Keratinocyte (primary cell): Measurements from ENCODE around the gene TDRD6. TPM values are rescaled to one million over a fixed set of nuclear protein-coding genes. Genes with fewer than 3 reads are reported as not detected.
A peak's percentile ranks its signal among the peaks of the same experiment; 100 is the strongest.

Source experiments
- DNase-seq: peaks from one replicate; pipeline ENCODE4 v3.0.0-alpha.2; 2011; ENCODE audit warnings: low read depth, missing footprints, low spot score
- FAIRE-seq: peaks from 2 replicates; lab custom pipeline; 2011; peaks lifted over from hg19 to GRCh38; lab: Jason Lieb, UNC
- H2AFZ ChIP-seq: 2 replicates; pipeline ENCODE4 v1.6.0; 2012; ENCODE audit warnings: low read length, control low read depth, inconsistent platforms; ENCODE audit not compliant: control insufficient read depth
- H3K27ac ChIP-seq: 2 replicates; pipeline ENCODE4 v1.5.1; 2011; ENCODE audit warnings: low read length; ENCODE audit not compliant: control insufficient read depth, insufficient read depth
- H3K27me3 ChIP-seq: 3 replicates; pipeline ENCODE4 v1.6.0; 2011; ENCODE audit warnings: low read length; ENCODE audit not compliant: control insufficient read depth, insufficient read depth; ENCODE audit errors: extremely low read depth
- H3K36me3 ChIP-seq, 2 experiments: 2 replicates in 1 of 2; 3 replicates in 1 of 2; pipeline ENCODE4 v1.5.1; 2011; ENCODE audit warnings: low read length in 2 of 2, mild to moderate bottlenecking in 1 of 2; ENCODE audit not compliant: control insufficient read depth in 2 of 2, insufficient read depth in 2 of 2; ENCODE audit errors: extremely low read depth in 1 of 2
- H3K4me1 ChIP-seq: 3 replicates; pipeline ENCODE4 v1.5.1; 2011; ENCODE audit warnings: low read length; ENCODE audit not compliant: control insufficient read depth, insufficient read depth; ENCODE audit errors: extremely low read depth
- H3K4me2 ChIP-seq: 3 replicates; pipeline ENCODE4 v1.6.0; 2011; ENCODE audit warnings: low read depth, low read length; ENCODE audit not compliant: control insufficient read depth, insufficient read depth; ENCODE audit errors: extremely low read depth
- H3K4me3 ChIP-seq, 3 experiments: fragments of 200-600 bp in 1 of 3; sonication (generic) in 1 of 3; 2 replicates in 2 of 3; 3 replicates in 1 of 3; pipeline ENCODE4 v1.5.1; 2011 to 2016; ENCODE audit warnings: low read length in 3 of 3, mild to moderate bottlenecking in 3 of 3, control low read depth in 2 of 3, inconsistent platforms in 1 of 3, low read depth in 1 of 3, mixed read lengths in 1 of 3, mixed run types in 1 of 3, moderate library complexity in 1 of 3; ENCODE audit not compliant: control insufficient read depth in 2 of 3, insufficient read depth in 2 of 3; ENCODE audit errors: extremely low read depth in 1 of 3
- H3K79me2 ChIP-seq: 2 replicates; pipeline ENCODE4 v1.6.0; 2012; ENCODE audit warnings: low read length; ENCODE audit not compliant: control insufficient read depth, insufficient read depth
- H3K9ac ChIP-seq: 3 replicates; pipeline ENCODE4 v1.6.0; 2011; ENCODE audit warnings: low read length; ENCODE audit not compliant: control insufficient read depth, insufficient read depth; ENCODE audit errors: extremely low read depth
- H3K9me1 ChIP-seq: 3 replicates; pipeline ENCODE4 v1.6.0; 2011; ENCODE audit warnings: low read length; ENCODE audit not compliant: control insufficient read depth, insufficient read depth; ENCODE audit errors: extremely low read depth
- H3K9me3 ChIP-seq: 2 replicates; pipeline ENCODE4 v1.5.1; 2012; ENCODE audit warnings: low read depth, low read length; ENCODE audit not compliant: control insufficient read depth
- H4K20me1 ChIP-seq: 3 replicates; pipeline ENCODE4 v1.6.0; 2011; ENCODE audit warnings: low read length; ENCODE audit not compliant: control insufficient read depth, insufficient read depth; ENCODE audit errors: extremely low read depth
- EZH2 ChIP-seq: IDR thresholded peaks from one replicate; pipeline ENCODE4 v1.6.1; 2012; ENCODE audit warnings: inconsistent platforms, mild to moderate bottlenecking, low read length, moderate library complexity
- dilution Hi-C: fragments of 300-500 bp; cut with MboI; formaldehyde crosslinking; loops from one replicate; pipeline ENCODE4 v1.7.0; 2020; ENCODE audit warnings: low sequenced_read_pairs; ENCODE audit not compliant: extremely low pct_ligation_motif_present
- polyA plus RNA-seq, 5 experiments: library from polyadenylated mRNA; depleted of rRNA in 3 of 5; stranded (reverse) in 3 of 5; stranded (forward) in 1 of 5; unstranded in 1 of 5; fragments of >200 nt; gene quantifications; 1 replicate in 1 of 5; 2 replicates in 3 of 5; 3 replicates in 1 of 5; pipeline versions ENCODE4 v1.2.1 to v1.2.3, GENCODE V29; 2011 to 2012; ENCODE audit warnings: missing spikeins in 2 of 5, low read depth in 1 of 5, low replicate concordance in 1 of 5
- TF ChIP-seq, protein P1 (sequence below), 3 experiments: IDR thresholded peaks in 1 of 3; conservative IDR thresholded peaks in 1 of 3; optimal IDR thresholded peaks in 1 of 3; 2 replicates in 2 of 3; 3 replicates in 1 of 3; pipeline versions ENCODE3 to v1.5.1; 2011; ENCODE audit warnings: low read length in 3 of 3, mild to moderate bottlenecking in 3 of 3, moderate library complexity in 2 of 3, control low read depth in 1 of 3, inconsistent platforms in 1 of 3; ENCODE audit not compliant: insufficient read depth in 2 of 3; ENCODE audit errors: extremely low read depth in 1 of 3

The TDRD6 gene
- polyA plus RNA-seq, 1 donor (not counting 4 experiments of a cell fraction or from before 2014, with no cell fraction given) = 0.25 TPM

DNA sequence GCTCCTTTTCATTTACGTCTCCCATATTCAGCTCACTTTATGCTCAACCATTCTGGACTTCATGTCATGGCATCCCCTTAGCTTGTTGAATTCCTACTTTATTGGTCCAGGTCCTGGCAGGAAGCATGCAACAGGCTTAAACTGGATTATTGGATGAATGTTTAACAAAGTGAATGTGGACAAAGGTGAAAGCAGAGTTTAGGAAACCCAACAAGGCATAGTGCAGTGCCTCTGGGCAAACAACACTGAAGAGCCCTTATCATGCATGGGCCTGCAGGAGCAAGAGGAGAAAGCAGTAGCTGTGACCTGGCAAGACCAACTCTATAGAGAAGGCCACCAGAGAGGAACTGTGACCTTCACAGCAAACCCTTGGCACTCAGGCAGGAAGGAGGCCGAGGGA is 53.8 kb downstream of the TDRD6 start:
- FAIRE-seq = no peak
- Histone ChIP-seq H4K20me1 (no peaks in the 10 kb centered on the region), H3K9me1 (no peaks in the 10 kb centered on the region), H3K36me3 (no peaks in the 10 kb centered on the region), H3K27me3 (no peaks in the 10 kb centered on the region), H3K9me3 (no peaks in the 10 kb centered on the region), H3K4me3 (no peak overlapping the region), H2AFZ (no peak overlapping the region), H3K79me2 (no peaks in the 10 kb centered on the region), H3K4me2 (no peak overlapping the region), H3K4me1 (peaks cover 12% of the 10 kb centered on the region), H3K27ac (no peak overlapping the region), H3K9ac (no peak overlapping the region)
- dilution Hi-C loops = no loop called here
- no peak for DNase-seq
- TF ChIP-seq, protein P1, sequence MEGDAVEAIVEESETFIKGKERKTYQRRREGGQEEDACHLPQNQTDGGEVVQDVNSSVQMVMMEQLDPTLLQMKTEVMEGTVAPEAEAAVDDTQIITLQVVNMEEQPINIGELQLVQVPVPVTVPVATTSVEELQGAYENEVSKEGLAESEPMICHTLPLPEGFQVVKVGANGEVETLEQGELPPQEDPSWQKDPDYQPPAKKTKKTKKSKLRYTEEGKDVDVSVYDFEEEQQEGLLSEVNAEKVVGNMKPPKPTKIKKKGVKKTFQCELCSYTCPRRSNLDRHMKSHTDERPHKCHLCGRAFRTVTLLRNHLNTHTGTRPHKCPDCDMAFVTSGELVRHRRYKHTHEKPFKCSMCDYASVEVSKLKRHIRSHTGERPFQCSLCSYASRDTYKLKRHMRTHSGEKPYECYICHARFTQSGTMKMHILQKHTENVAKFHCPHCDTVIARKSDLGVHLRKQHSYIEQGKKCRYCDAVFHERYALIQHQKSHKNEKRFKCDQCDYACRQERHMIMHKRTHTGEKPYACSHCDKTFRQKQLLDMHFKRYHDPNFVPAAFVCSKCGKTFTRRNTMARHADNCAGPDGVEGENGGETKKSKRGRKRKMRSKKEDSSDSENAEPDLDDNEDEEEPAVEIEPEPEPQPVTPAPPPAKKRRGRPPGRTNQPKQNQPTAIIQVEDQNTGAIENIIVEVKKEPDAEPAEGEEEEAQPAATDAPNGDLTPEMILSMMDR (optimal IDR thresholded peaks at IDR 0.05 in 1 of 3, IDR thresholded peaks at IDR 0.05 in 1 of 3, conservative IDR thresholded peaks at IDR 0.05 in 1 of 3; ENCODE audit: extremely low read depth in 1 of 3, insufficient read depth in 2 of 3, low read length in 3 of 3) = no peak
- no peak for TF ChIP-seq EZH2

DNA sequence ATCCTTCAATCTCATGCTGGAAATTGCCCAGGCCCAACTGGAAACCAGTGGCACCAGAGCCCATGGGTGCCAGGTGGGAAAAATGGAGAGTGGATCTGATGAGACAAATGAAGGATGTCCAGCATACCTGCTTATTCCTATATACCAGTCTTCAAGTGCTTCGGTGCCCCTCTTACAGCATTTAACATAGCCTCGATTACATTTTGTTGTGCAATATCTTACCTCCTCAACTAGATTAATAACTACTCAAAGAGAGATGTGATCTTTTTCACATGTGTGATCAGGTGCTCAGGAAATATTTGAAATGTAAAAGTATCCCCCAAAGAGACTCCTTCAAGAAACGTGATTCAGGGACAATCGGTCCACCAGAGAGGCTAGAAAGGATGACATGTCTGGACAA is 54.2 kb downstream of the TDRD6 start:
- dilution Hi-C loops = no loop called here
- Histone ChIP-seq H3K4me2 (no peak overlapping the region), H3K4me1 (peaks cover 8% of the 10 kb centered on the region), H3K36me3 (no peaks in the 10 kb centered on the region), H3K27me3 (no peaks in the 10 kb centered on the region), H2AFZ (no peak overlapping the region), H3K4me3 (no peak overlapping the region), H3K9ac (no peak overlapping the region), H3K27ac (no peak overlapping the region), H3K79me2 (no peaks in the 10 kb centered on the region), H3K9me3 (no peaks in the 10 kb centered on the region), H3K9me1 (no peaks in the 10 kb centered on the region), H4K20me1 (no peaks in the 10 kb centered on the region)
- TF ChIP-seq, protein P1 (optimal IDR thresholded peaks at IDR 0.05 in 1 of 3, IDR thresholded peaks at IDR 0.05 in 1 of 3, conservative IDR thresholded peaks at IDR 0.05 in 1 of 3; ENCODE audit: extremely low read depth in 1 of 3, insufficient read depth in 2 of 3, low read length in 3 of 3) = no peak
- TF ChIP-seq EZH2 = no peak
- DNase-seq (no peak), FAIRE-seq (peak; percentile 9)
